NCI-H1436 (cell line): ENCODE measurements around the gene TRIM46.
"Not testable (repeated sequence)": the region's sequence is repeated elsewhere in the genome, so short reads cannot be mapped to it uniquely, and the experiment has no call there.

Experiments
- DNase-seq: peaks from one replicate; lab custom pipeline; 2025; lab: John Stamatoyannopoulos, UW

Gene TRIM46

DNA sequence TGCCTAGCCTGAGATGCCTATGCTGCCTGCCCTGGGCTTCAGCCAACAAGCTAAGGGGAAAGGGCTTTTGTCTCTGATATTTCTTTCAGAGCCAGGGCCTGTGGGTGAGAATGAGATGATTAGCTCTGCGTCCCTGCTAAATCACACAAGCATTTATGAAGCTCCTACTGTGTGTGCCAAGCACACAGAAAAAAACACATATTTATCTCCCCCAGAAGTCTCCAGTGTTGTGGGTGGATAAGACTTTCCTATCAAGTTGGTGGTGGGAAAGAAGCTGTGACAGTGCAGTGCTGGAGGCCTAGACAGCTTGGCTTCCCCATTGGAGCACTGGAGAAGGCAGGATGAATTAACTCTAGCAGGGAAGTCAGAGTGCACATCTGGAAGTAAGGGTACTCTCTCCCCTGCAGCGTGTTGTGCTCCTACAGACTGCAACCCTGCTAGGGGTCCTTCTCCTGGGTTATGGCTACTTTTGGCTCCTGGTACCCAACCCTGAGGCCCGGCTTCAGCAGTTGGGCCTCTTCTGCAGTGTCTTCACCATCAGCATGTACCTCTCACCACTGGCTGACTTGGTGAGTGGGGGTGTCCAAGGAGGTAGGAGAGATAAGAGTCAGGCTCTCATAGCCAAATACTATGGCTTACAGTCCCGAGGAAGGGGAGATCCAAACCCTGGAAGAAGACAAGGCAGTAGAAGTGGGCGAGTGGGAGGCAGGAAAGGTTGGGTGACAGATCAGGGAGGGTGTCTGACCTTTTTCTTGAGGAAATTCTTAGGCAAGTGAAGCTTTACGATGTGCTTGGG, 36.3 kb upstream of the TRIM46 start:
- no peak for DNase-seq

DNA sequence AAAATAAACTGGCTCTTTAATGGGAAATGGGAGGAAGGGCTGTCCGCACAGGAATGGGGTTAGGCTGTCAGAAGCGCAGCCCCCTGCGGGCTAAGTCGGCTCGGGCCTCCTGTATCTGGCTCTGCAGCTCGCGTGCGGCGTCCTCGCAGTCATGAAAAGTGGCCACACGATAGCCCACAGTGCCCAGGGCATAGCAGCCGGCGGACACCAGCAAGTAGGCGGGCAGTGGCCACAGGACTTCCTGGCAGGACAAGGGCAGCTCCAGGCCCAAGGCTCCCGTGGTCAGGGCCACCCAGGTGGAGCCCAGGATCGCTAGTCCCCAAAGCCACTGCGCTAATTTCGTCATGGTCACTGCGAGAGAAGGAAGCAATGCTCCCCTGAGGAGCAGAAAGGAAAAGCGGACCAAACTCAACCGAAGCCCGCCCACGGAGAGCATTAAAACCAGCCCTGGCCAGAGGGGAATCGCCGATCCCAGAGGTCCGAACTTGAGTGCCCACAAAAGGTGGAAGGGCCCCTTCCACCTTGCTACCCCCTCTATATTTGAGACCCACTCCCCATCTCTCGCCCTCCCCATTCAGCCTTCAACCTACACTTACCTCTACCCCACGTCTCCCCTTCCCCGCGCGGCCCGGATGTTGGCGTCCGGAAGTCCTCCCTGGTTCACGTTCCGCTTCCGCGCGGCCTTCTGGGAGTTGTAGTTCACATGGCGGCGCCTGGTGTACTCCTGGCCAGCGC, 33.6 kb upstream of the TRIM46 start, which contains the start of gene DPM3:
TSS of gene DPM3 (minus strand) at position 637 of the 735 bp plus-strand sequence. CDS start at position 346, 291 bp downstream.
- peak; percentile 68 for DNase-seq

DNA sequence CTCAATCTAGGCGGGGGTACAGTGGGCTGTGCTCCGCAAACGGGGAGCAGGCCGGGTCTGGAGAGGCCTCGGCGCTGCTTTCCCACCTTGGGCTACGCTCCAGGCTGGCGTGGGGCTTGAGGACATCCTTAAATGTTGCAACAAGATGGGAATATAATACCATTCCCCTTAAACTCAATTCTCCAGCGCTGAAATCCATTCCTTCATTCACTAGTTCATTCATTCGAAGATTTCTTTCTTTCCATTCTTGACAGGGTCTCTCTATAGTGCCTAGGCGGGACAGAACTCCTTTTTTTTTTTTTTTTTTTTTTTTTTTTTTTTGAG, 33.1 kb upstream of the TRIM46 start:
- no peak for DNase-seq

DNA sequence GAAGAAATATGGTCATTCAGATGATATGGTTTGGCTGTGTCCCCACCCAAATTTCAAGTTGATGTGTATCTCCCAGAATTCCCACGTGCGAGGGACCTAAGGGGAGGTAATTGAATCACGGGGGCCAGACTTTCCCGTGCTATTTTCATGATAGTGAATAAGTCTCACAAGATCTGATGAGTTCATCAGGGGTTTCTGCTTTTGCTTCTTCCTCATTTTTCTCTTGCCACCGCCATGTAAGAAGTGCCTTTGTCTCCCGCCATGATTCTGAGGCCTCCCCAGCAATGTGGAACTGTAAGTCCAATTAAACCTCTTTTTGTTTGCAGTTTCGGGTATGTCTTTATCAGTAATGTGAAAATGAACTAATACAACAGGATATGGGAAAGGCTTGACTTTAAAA, 31.9 kb upstream of the TRIM46 start:
- DNase-seq: no peak

DNA sequence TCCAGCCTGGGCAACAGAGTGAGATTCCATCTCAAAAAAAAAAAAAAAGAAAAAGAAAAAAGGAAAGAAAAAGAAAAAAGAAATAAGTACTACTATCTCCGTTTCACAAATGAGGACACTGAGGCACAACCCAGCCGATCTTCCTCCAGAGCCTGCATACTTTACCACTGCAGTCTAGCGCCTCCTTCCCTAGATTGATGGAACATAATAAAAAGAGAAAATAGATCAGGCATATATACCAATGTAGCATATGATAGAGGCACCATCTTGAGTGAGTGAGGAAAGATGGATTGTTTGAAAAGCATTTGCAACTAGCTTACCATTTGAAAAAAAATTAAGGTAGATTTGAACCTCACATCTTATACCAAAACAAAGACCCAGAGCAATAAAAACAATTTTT, 28.2 kb upstream of the TRIM46 start:
- no peak for DNase-seq

DNA sequence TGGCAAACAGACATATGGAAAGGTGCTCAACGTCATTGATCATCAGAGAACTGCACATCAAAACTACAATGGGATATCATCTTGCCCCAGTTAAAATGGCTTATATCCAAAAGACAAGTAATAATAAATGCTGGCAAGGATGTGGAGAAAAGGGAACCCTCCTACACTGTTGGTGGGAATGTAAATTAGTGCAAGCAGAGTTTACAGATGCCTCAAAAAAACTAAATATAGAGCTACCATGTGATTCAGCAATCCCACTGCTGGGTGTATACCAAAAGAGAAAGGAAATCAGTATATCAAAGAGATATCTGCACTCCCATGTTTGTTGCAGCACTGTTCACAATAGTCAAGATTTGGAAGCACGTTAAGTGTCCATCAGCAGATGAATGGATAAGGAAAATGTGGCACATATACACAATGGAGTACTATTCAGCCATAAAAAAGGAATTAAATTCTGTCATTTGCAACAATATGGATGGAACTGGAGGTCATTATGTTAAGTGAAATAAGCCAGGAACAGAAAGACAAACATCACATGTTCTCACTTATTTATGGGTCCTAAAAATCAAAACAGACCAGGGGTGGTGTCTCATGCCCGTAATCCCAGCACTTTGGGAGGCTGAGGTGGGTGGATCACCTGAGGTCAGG, 17.5 kb upstream of the TRIM46 start:
- DNase-seq: not testable (repeated sequence)

DNA sequence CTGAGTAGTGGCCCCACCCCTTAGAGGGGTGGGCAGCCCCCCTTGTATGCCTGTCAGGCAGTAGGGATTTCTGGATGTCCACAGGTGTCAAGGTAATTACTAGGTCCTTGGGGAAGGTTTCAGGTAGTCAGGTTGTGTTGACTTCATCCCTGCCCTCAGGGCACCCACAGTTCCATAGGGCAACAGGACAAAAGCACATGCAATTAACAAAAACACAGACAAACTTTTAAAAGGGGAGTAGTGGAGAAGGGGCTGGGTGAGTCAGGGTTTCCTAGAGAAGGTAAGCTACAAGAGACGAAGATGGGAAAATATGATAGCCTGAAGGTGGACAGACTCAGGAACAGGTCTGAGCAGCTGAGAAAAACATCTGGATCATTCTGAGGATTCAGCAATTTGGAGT, 14.7 kb upstream of the TRIM46 start:
- DNase-seq: no peak

DNA sequence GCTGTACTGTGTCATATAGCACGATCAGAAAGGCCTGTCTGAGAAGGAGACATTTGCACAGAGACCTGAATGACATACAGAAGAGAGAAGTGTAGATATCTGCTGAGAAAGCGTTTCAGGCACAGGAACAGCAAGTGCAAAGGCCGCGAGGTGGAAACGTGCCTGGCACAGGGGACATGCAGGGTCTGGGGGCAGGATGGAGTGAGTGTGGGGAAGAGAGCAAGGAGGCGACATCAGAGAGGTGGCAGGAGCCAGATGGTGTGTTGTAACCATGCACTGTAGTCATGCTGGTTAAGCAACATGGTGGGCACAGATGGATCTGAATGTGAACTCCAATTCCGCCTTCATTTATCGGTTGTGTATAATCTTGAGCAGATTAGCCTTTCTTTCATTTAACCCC, 13.5 kb upstream of the TRIM46 start:
- DNase-seq: no peak

DNA sequence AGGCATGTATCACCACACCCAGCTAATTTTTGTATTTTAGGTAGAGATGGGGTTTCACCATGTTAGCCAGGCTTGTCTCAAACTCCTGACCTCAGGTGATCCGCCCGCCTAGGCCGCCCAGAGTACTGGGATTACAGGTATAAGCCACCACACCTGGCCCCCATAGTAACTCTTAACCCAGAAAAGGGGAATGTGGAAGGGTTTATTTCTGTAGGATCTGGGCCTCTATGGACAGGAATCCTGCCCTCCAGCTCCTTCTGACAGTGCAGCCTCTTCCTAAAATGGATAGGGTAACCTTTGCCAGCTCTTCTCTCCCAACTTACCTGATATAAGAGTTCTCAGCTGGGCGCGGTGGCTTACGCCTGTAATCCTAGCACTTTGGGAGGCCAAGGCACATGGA, 11.0 kb upstream of the TRIM46 start:
- DNase-seq: not testable (repeated sequence)

DNA sequence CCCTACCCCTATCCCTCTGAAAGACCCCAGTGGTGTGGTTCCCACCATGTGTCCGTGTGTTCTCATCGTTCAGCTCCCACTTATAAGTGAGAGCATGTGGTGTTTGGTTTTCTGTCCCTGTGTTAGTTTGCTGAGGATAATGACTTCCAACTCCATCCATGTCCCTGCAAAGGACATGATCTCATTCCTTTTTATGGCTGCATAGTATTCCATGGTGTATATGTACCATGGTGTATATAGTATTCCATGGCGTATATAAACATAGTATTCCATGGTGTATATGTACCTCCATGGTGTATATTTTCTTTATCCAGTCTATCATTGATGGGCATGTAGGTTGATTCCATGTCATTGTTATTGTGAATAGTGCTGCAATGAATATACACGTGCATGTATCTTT, 9.9 kb upstream of the TRIM46 start:
- DNase-seq: not testable (repeated sequence)

DNA sequence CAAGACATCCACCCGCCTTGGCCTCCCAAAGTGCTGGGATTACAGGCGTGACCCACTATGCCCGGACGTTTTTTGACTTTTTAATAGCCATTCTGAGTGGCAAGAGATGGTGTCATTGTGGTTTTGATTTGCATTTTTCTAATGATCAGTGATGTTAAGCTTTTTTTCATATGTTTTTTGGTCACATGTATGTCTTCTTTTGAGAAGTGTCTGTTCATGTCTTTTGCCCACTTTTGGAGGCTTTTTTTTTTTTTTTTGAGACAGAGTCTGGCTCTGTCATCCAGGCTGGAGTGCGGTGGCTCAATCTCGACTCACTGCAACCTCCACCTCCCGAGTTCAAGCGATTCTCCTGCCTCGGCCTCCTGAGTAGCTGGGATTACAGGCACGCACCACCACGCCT, 9.0 kb upstream of the TRIM46 start:
- not testable (repeated sequence) for DNase-seq

DNA sequence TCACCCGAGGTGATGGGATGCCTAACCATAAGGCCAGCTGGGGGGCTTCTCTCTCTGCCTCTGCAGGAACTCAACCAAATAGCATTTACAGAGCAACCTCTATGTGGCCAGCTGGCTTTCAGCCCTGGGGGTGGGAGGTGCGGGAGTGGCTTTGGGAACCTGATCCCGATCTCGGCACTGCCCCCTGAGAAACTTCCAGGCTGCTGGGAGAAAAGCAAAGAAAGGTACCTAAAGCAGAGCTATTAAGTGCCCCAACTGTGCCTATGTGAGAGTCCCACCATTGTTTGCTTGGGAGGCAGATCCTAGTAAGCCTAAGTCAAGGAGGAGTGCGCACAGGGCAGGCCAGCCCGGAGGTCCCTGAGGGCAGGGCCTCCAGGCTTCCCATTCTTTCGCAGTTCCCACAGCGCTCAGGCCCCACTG, 7.6 kb upstream of the TRIM46 start:
- no peak for DNase-seq

DNA sequence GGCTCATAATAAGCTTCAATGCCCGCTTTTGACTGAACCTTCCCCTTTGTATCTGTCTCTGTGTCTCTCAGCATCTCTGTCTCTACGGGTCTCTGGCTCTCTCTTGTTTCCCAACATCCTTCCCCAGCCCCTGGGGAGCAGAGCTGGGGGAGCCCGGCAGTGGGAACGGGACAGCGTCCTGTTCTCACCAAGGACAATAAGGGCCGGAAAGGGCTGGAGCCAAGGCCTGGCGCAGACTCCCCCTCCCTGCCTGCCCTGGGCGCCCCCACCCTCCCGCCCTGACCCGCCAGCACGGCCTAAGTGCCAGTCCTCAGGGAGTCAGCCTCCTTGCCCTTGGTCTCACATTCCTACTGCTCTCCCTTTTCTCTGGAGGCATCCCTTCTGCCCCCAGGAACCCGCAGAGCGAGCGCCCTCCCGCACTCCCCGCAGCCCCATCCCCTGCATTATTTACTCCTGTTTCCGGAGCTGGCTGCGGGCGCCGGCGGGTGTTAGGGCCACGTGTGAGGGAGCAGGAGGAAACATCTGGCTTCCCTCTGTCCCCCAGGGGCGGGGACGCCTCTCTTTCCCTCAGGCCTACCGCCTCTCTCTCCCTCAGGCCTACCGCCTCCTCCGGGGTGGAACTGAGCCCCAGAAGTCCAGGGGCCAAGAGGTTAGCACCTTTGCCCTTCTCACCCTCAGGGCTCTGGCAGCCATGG, 7.0 kb upstream of the TRIM46 start:
- peak; percentile 14 for DNase-seq

DNA sequence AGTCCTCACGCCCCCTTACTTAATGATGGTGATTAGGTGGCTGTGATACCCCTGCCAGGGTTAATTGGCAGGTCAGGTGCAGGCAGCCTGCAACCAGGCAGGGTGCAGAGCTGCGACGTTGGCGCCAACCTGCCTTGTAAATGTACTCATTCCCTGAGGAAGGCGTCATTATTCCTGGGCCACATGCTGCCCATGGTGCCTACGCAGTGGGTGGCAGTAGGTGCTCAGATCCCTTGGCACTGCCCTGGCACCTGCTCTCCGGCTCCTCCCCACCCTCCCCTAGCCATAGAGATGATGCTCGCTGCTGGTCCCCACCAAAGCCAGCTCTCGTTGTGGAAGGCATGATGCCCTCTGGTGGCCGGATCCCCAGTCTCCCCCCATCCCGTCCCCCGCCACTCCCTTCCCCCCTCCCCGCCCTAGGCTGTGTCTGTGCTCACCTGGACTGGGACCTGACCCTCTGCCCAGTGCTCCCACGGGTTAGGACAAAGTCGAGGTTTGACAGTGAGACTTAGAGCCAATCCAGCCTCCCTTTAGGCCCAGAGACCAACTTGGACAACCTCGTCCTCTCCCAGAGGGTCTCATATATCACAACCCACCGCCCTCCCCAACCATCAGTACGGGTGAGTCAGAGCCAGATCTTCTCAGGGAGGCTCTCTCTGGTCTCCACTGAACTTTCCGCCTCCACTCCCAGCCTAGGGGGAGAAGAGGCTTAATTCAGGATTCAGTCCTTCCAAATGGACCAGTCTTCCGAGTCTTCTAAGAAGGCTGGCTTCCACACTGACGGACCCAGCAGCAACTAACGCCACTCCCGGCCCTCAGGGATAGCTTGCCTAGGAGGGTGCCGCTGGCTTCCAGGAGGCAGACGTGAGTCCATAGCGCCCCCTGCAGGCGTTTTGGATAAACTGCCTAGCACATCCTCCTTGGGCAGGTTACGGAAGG, 6.2 kb upstream of the TRIM46 start:
- DNase-seq: peak; percentile 85

DNA sequence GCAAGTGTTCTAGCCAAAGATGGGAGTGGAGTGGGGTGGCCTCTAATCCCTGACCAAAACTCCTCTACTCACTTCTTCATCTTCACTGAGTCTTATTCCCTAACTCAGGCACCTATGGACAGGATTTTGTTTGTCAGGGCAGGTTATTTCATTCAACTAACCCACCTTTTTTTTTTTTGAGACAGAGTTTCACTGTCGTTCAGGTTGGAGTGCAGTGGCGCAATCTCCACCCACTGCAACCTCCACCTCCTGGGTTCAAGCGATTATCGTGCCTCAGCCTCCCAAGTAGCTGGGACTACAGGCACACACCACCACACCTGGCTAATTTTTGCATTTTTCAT, 5.6 kb upstream of the TRIM46 start:
- DNase-seq: not testable (repeated sequence)

DNA sequence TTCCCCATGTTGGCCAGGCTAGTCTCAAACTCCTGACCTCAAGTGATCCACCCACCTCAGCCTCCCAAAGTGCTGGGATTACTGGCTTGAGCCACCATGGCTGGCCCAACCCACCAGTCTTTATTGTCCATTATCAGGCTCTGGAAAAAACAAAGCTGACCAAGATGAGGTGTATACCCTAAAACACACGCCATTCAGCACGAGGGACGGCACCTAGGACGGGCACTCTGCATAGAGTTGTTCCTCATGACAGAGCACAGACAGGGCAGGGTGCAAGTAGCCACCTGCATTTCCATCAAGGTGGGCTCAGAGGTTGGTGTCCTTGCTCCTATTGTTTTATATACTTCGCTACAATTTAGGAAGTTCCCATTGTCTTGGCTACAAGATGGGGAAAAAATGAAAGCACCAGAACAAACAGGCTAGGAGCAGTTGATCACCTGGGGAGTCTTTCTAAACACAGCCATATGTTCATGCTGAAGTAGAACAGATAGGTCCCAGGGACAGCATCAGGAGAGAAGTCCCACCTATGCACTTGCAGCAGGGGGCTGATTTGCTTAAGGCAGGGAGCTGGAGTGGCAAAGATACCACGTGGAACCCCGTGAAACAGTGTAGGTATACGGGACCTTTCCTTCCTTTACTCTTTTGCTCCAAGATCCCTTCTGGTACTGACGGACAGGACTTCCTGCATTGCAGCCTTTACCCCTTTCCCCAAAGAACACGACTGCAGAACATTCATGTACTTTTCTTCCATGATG, 5.0 kb upstream of the TRIM46 start:
- no peak for DNase-seq

DNA sequence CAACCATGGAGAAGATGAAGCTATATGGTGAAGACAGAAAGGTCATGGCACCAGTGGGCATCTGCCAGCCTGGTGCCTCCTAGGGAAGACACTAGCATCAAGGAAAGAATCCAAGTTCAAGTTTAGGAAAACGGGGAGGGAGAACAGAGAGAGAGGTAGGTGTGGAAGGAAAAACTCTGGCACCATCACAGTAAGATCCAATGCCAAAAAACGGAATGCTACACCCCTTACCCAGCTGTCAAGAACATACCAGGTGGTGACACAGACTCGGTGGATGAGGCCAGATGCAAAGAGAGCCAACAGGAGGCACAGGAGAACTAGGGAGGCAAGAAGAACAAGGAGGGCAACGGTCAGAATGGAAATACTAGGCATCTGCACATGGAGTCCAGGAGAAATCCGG, 4.1 kb upstream of the TRIM46 start:
- no peak for DNase-seq

DNA sequence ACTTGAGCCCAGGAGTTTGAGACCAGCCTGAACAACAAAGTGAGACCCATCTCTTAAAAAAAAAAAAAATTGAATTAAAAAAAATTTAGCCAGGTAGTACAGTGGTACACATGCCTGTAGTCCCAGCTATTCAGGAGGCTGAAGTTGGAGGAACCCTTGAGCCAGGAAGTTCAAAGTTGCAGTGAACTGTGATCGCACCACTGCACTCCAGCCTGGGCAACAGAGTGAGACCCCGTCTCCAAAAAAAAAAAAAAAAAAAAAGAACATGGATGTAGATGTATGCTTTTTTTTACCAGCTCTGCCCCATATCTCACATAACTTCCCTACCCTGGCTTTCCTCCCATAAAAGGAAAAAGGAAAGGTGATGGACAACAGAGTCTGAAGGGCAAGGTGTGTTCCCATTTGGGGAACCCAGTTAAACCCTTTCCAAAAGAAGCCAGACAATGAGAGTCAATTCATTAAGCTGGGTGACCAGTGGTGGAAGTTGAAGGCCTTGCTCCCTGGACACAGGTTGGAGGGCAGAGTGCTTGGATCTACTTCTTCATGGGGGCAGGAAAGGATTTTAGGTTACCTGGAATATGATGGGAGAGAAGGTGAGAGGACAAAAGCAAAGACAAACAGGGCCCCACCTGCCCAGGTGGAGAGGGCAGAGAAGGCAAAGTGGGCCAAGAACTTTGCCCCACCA, 3.4 kb upstream of the TRIM46 start:
- no peak for DNase-seq

DNA sequence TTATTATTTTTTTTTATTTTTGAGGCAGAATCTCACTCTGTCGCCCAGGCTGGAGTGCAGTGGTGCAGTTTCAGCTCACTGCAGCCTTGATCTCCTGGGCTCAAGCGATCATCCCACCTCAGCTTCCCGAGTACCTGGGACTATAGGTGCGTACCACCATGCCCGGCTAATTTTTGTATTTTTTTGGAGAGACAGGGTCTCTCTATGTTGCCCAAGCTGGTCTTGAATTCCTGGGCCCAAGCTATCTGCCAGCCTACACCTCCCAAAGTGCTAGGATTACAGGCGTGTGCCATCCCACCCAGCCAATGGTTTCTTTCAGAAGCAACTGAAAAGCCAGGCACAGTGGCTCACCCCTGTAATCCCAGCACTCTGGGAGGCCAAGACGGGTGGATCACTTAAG, 2.8 kb upstream of the TRIM46 start:
- no peak for DNase-seq
